Measurements from ENCODE around the gene SERPINA4. TPM values are rescaled to one million over a fixed set of nuclear protein-coding genes. Genes with fewer than 3 reads are reported as not detected.

SERPINA4 gene
- not detected for polyA plus RNA-seq (ENCODE audit: insufficient read length)

- no peak for DNase-seq
Observed at GRCh38 chr14:94560751-94561655, at the start of gene SERPINA4. Gene SERPINA4, plus strand, starts transcription at chr14:94561442. Its CDS starts 2,041 bp downstream, at chr14:94563483.

- no peak for DNase-seq
Observed at GRCh38 chr14:94514351-94514750, 46.9 kb upstream of the SERPINA4 start.

- DNase-seq = no peak
Observed at GRCh38 chr14:94515426-94515825, 45.8 kb upstream of the SERPINA4 start.

GRCh38 chr14:94515856-94516255, 45.4 kb upstream of the SERPINA4 start:
- no peak for DNase-seq

- no peak for DNase-seq
Observed at GRCh38 chr14:94517248-94517640, 44.0 kb upstream of the SERPINA4 start.

GRCh38 chr14:94517641-94518257, 43.5 kb upstream of the SERPINA4 start:
- no peak for DNase-seq

- DNase-seq = no peak
Observed at GRCh38 chr14:94521375-94522114, 39.7 kb upstream of the SERPINA4 start.

GRCh38 chr14:94522115-94522724, 39.0 kb upstream of the SERPINA4 start:
- no peak for DNase-seq

- DNase-seq = no peak
Observed at GRCh38 chr14:94523265-94523664, 38.0 kb upstream of the SERPINA4 start.

- DNase-seq = no peak
Observed at GRCh38 chr14:94524093-94524492, 37.1 kb upstream of the SERPINA4 start.

- no peak for DNase-seq
Observed at GRCh38 chr14:94531187-94531586, 30.1 kb upstream of the SERPINA4 start.

GRCh38 chr14:94532447-94532846, 28.8 kb upstream of the SERPINA4 start:
- no peak for DNase-seq

- DNase-seq = no peak
Observed at GRCh38 chr14:94535506-94535905, 25.7 kb upstream of the SERPINA4 start.

- no peak for DNase-seq
Observed at GRCh38 chr14:94536836-94537235, 24.4 kb upstream of the SERPINA4 start.

GRCh38 chr14:94538070-94538740, 23.0 kb upstream of the SERPINA4 start:
- no peak for DNase-seq

GRCh38 chr14:94539181-94539580, 22.1 kb upstream of the SERPINA4 start:
- DNase-seq = no peak

- DNase-seq = no peak
Observed at GRCh38 chr14:94540031-94540794, 21.0 kb upstream of the SERPINA4 start.

- DNase-seq = no peak
Observed at GRCh38 chr14:94541234-94541975, 19.8 kb upstream of the SERPINA4 start.

- DNase-seq = no peak
Observed at GRCh38 chr14:94542111-94542810, 19.0 kb upstream of the SERPINA4 start.
